Measurements from ENCODE around the gene IGFBP4.

The IGFBP4 gene

DNA sequence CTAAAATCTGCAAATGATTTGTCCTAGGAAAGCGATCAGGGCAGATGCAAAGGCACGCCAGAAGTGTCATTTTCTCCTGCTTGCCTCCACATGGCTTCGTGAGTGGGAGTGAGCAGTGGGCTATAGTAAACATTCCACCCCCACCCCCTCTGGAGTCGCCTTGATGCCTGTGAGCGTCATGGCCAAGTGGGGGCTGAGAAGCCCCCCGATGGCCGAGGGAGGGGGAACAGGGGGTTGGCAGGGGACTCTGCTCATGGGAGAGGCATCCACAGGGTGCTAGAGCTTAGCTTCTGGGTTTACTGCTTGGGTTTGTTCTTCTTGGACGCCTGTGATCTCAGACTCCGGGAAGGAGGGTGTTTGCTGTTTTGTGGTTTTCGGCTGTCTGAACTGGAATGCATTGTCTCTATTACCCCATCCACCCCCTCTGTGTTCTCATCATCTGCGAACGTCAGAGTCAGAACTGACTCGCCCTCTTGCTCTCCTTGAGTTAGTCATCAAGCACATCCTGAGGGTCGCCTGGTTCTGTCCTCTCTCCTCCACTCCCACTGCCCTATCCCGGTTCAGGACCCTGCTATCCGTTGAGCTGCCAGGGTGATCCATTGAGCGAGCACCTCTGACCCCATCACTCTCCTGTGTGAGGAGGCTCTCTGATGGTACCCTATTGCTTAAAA, 42.7 kb downstream of the IGFBP4 start:
- DNase-seq (ENCODE audit: insufficient read length, low spot score) (no peak), FAIRE-seq (no peak)
- no peak for TF ChIP-seq POLR2AphosphoS5 (IDR thresholded peaks at IDR 0.05; ENCODE audit: low read depth, low read length)
- TF ChIP-seq POLR2A (IDR thresholded peaks at IDR 0.05; ENCODE audit: low read depth, low read length), result no peak
- TF ChIP-seq SPI1 (IDR thresholded peaks at IDR 0.05; ENCODE audit: low read depth, low read length), result no peak
- TF ChIP-seq POU2F2 (IDR thresholded peaks at IDR 0.05; ENCODE audit: low read depth, low read length), result no peak
- no peak for TF ChIP-seq TAF1 (IDR thresholded peaks at IDR 0.05; ENCODE audit: low read depth, low read length)

DNA sequence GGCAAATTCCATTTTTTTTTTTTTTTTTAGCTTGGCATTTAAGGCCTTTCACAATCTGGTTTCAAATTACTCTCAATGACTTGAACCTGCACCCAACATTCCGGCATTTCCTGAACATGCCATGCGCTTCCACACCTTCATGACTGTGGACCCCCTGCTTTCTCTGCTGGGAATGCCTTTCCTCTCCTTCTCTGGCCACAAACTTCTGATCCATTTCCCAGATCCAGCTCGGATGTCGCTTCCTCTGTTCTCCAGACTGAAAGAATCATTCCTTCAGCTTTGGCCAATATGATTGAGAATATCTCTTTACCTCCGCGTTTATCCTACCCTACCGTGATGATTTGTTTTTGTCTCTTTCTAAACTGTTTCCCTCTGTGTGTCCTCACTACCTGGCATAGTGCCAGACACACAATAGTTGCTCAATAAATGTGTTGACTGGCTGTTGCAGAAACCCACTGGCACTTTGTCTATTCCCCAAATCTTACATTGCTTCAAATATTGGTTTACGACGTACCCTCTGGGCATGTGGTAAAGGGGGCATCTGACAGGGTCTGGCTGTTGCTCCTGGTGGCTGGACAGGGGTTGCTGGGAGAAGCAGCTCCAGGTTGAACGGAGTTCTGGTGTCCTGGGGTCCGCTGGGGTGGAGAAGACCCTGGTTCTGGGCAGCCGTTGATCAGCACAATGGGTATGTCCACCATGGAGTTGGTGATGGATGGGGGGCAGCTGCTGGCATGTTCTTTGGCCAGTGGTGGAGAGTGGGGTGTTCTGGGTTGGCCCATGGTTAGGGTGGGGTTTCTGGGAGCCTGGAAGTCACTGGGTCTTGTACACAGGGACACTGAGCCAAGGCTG, 43.5 kb downstream of the IGFBP4 start:
- TF ChIP-seq POLR2AphosphoS5 (IDR thresholded peaks at IDR 0.05; ENCODE audit: low read depth, low read length), result no peak
- TF ChIP-seq POLR2A (IDR thresholded peaks at IDR 0.05; ENCODE audit: low read depth, low read length), result no peak
- TF ChIP-seq POU2F2 (IDR thresholded peaks at IDR 0.05; ENCODE audit: low read depth, low read length), result no peak
- no peak for TF ChIP-seq TAF1 (IDR thresholded peaks at IDR 0.05; ENCODE audit: low read depth, low read length)
- TF ChIP-seq PAX5 (IDR thresholded peaks at IDR 0.05; ENCODE audit: insufficient read depth, low read length, severe bottlenecking), result no peak
- TF ChIP-seq SPI1 (IDR thresholded peaks at IDR 0.05; ENCODE audit: low read depth, low read length), result no peak
- no peak for DNase-seq (ENCODE audit: insufficient read length, low spot score)
- no peak for FAIRE-seq

DNA sequence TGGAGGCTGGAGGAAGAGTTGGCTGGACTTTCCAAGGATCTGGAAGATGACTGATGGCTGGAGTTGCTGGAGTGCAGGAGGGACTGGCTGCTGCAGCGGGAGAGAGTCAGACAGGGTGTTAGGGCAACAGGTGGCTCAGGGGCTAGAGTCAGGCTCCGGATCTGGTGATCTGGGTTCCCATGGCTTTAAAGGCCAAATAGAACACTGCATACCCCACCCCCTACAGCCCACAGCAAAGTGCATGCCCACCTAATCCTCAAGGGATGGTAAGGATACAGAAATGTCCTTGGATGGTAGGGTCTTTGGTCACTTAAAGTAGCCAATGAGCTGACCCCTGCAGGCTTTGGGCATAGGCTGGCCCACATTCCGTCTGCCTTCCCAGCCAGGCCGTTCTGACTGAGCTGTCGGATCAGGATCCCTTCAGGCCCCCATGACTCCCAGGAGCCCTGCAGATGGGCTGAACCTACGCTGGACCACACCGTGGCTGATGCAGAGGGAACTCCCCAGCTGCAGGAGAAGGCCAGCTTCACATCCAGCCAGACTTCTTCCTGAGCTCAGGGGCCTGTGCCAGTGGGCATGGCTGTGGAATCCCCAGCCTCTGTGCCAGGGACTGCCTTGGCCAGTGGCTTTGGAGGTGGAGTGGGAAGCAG, 44.2 kb downstream of the IGFBP4 start:
- DNase-seq (ENCODE audit: insufficient read length, low spot score) (no peak), FAIRE-seq (no peak)

DNA sequence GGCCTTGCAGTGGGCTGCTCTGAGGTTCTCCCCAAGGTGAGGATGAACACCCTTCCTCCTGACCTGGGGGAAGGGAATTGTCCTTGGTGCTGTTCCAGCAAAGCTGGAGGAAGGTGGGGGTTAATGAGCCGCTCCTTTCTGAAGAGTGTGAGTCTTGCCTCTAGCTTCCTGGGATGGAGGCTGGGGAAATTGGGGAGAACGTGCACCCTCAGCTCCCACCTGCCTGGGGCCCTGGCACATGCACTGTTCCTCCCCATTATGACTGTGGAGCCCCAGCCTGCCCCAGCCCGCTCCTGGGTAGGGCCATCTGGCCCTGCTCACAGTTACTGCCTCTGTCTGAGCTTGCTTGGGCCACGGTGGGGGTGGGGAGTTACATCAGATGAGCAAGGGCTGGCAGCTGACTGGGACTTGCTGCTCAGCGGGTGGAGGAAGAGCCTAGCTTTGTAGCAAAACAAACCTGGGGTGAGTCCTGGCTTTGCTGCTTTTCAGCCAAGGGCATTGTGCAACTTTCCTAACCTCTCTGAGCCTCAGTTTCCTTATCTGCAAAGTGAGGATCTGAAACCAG, 47.1 kb downstream of the IGFBP4 start:
- DNase-seq (ENCODE audit: insufficient read length, low spot score), result no peak
- peak; percentile 64 for FAIRE-seq
- TF ChIP-seq POLR2A (IDR thresholded peaks at IDR 0.05; ENCODE audit: low read depth, low read length), result no peak

More for the DNA sequence above, 44.2 kb downstream of the IGFBP4 start:
- TF ChIP-seq POLR2AphosphoS5 (IDR thresholded peaks at IDR 0.05; ENCODE audit: low read depth, low read length) (no peak), POU2F2 (IDR thresholded peaks at IDR 0.05; ENCODE audit: low read depth, low read length) (no peak), PAX5 (IDR thresholded peaks at IDR 0.05; ENCODE audit: insufficient read depth, low read length, severe bottlenecking) (no peak), SPI1 (IDR thresholded peaks at IDR 0.05; ENCODE audit: low read depth, low read length) (no peak), TAF1 (IDR thresholded peaks at IDR 0.05; ENCODE audit: low read depth, low read length) (no peak), POLR2A (IDR thresholded peaks at IDR 0.05; ENCODE audit: low read depth, low read length) (no peak)

DNA sequence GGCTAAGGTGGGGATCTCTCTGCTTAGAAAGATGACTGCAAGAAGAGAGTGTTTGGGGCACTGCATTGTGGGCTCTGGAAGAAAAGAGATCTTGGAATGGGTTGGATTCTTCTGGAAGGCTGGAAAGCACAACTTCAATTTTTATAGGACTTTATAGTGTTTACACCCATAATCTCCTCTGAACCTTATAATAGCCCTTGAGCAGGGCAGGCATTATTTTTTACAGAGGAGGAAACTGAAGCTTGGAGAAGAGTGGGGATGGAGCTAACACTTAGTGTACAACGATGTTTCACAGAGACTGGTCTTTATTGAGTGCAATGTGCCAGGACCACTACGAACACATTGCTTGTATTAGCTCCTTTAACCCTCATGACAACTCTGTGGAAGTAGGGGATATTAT, 47.7 kb downstream of the IGFBP4 start:
- no peak for TF ChIP-seq POU2F2 (IDR thresholded peaks at IDR 0.05; ENCODE audit: low read depth, low read length)
- TF ChIP-seq TAF1 (IDR thresholded peaks at IDR 0.05; ENCODE audit: low read depth, low read length), result no peak
- TF ChIP-seq POLR2AphosphoS5 (IDR thresholded peaks at IDR 0.05; ENCODE audit: low read depth, low read length), result no peak
- TF ChIP-seq SPI1 (IDR thresholded peaks at IDR 0.05; ENCODE audit: low read depth, low read length), result no peak
- no peak for TF ChIP-seq PAX5 (IDR thresholded peaks at IDR 0.05; ENCODE audit: insufficient read depth, low read length, severe bottlenecking)
- no peak for TF ChIP-seq POLR2A (IDR thresholded peaks at IDR 0.05; ENCODE audit: low read depth, low read length)
- DNase-seq (ENCODE audit: insufficient read length, low spot score) (no peak), FAIRE-seq (no peak)

DNA sequence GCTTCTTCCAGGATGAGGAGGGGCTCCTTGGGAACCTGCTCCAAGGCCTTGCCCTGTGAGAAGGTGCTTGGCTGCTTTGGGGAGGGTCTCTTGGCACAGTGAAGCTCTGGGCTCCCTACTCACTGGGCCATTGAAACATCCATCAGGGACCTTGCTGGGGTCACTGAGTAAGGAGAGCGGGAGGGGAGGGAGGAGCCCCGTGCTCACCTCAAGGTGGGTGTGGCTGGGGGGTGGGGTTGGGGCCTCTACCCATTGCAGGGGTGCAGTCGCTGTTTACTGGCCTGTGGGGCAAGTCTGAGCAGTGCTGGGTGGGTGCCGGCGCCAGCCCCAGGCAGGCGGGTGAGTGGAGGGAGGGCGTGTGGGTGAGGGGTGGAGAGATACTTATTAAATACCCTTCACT, 48.2 kb downstream of the IGFBP4 start:
- FAIRE-seq (no peak), DNase-seq (ENCODE audit: insufficient read length, low spot score) (no peak)
- TF ChIP-seq POLR2AphosphoS5 (IDR thresholded peaks at IDR 0.05; ENCODE audit: low read depth, low read length) (no peak), SPI1 (IDR thresholded peaks at IDR 0.05; ENCODE audit: low read depth, low read length) (no peak), TAF1 (IDR thresholded peaks at IDR 0.05; ENCODE audit: low read depth, low read length) (no peak), POLR2A (IDR thresholded peaks at IDR 0.05; ENCODE audit: low read depth, low read length) (no peak), POU2F2 (IDR thresholded peaks at IDR 0.05; ENCODE audit: low read depth, low read length) (no peak), PAX5 (IDR thresholded peaks at IDR 0.05; ENCODE audit: insufficient read depth, low read length, severe bottlenecking) (no peak)

DNA sequence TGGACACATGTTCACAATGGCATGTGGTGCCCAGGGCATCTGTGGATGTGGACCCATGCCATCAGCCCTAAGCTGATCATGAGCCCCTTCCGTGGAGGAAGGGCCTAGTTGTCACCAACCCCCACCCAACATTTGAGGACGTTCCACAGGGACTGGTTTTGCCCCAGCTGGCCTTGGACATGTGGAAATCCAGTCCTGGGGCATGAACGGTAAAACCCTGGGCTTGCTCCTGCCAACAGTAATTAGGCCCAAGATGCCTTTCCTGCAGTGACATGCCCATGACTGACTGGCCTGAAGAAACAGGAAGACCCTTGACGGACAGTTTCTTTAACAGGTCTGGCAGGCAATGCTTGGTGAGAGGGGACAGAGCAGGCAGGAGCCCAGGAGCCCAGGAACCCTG, 50.4 kb downstream of the IGFBP4 start:
- TF ChIP-seq POU2F2 (IDR thresholded peaks at IDR 0.05; ENCODE audit: low read depth, low read length), result no peak
- TF ChIP-seq TAF1 (IDR thresholded peaks at IDR 0.05; ENCODE audit: low read depth, low read length), result no peak
- TF ChIP-seq PAX5 (IDR thresholded peaks at IDR 0.05; ENCODE audit: insufficient read depth, low read length, severe bottlenecking), result no peak
- TF ChIP-seq SPI1 (IDR thresholded peaks at IDR 0.05; ENCODE audit: low read depth, low read length), result no peak
- no peak for TF ChIP-seq POLR2A (IDR thresholded peaks at IDR 0.05; ENCODE audit: low read depth, low read length)
- TF ChIP-seq POLR2AphosphoS5 (IDR thresholded peaks at IDR 0.05; ENCODE audit: low read depth, low read length), result no peak
- FAIRE-seq (no peak), DNase-seq (ENCODE audit: insufficient read length, low spot score) (no peak)

DNA sequence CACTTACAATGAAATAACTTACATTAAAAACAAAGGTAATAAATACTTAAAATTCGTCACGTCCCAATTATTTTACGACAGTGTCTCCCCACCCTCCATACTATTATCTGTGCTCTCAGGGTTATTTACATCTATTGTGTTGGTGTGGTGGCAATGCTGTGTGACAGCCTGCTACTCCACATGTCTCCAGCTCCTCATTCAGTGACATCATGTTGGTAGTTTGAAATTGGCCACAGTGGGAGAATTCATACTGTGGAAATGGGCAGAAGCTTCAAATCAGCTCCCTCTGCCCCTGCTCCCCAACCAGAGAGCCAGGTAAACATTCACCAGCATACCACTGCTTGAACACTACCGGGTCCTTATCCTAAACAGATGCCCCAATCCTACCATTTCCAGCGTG, 51.9 kb downstream of the IGFBP4 start:
- TF ChIP-seq POLR2AphosphoS5 (IDR thresholded peaks at IDR 0.05; ENCODE audit: low read depth, low read length), result no peak
- no peak for TF ChIP-seq PAX5 (IDR thresholded peaks at IDR 0.05; ENCODE audit: insufficient read depth, low read length, severe bottlenecking)
- TF ChIP-seq POU2F2 (IDR thresholded peaks at IDR 0.05; ENCODE audit: low read depth, low read length), result no peak
- TF ChIP-seq POLR2A (IDR thresholded peaks at IDR 0.05; ENCODE audit: low read depth, low read length), result no peak
- no peak for TF ChIP-seq SPI1 (IDR thresholded peaks at IDR 0.05; ENCODE audit: low read depth, low read length)
- TF ChIP-seq TAF1 (IDR thresholded peaks at IDR 0.05; ENCODE audit: low read depth, low read length), result no peak
- no peak for DNase-seq (ENCODE audit: insufficient read length, low spot score)
- no peak for FAIRE-seq

DNA sequence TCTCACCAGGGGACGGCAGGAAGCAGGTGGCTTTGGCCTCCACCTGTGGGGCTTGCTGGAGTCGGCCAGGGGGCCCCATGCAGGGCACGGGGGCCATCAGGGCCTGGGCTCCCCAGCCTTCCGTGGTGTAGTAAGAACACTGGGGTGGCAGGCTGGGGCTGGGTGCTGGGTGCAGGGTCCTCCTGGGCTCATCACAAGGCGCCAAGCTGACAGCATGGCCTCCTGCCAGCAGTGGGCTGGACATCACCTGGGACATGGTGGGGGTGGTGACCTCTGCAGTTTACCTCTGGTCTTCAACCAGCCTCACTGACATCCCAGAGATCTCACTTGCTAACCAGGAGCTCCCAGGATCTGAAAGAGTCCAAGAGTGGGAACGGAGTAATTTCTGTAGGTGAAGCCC, 52.9 kb downstream of the IGFBP4 start:
- FAIRE-seq (no peak), DNase-seq (ENCODE audit: insufficient read length, low spot score) (no peak)
- TF ChIP-seq POU2F2 (IDR thresholded peaks at IDR 0.05; ENCODE audit: low read depth, low read length) (no peak), SPI1 (IDR thresholded peaks at IDR 0.05; ENCODE audit: low read depth, low read length) (no peak), PAX5 (IDR thresholded peaks at IDR 0.05; ENCODE audit: insufficient read depth, low read length, severe bottlenecking) (no peak), TAF1 (IDR thresholded peaks at IDR 0.05; ENCODE audit: low read depth, low read length) (no peak), POLR2A (IDR thresholded peaks at IDR 0.05; ENCODE audit: low read depth, low read length) (no peak), POLR2AphosphoS5 (IDR thresholded peaks at IDR 0.05; ENCODE audit: low read depth, low read length) (no peak)

All from GM12891 (cell line).